IMR-90 (cell line): ENCODE measurements around the gene COL4A1. TPM values are rescaled to one million over a fixed set of nuclear protein-coding genes. Genes with fewer than 3 reads are reported as not detected.

Source experiments
- ATAC-seq: fragments of 200-7000 bp; cut with Tn5 transposase; 2 replicates; pipeline ENCODE4 v1.9.1; 2020; ENCODE audit warnings: low read depth, mild to moderate bottlenecking, moderate library complexity
- BruUV-seq: library from RNA; stranded (reverse); fragments of 400-500 nt; replicated peaks from 2 replicates; lab custom pipeline; 2021; lab: Mats Ljungman, UMichigan
- CTCF ChIA-PET: fragments of 300-600 bp; formaldehyde crosslinking; extraction: SDS; loops from one replicate; lab custom pipeline; 2021; ENCODE audit warnings: antibody characterized with exemption; lab: Yijun Ruan, JAX
- POLR2A ChIA-PET: fragments of 300-600 bp; sonication (Branson Sonifier 250); formaldehyde crosslinking; loops from one replicate; lab custom pipeline; 2022; ENCODE audit warnings: antibody characterized with exemption; ENCODE audit not compliant: unreplicated experiment; lab: Charles Lee
- DNase-seq: peaks from one replicate; pipeline ENCODE4 v3.0.0; 2013
- H2AFZ ChIP-seq: replicated peaks from 2 replicates; pipeline ENCODE3; 2013; ENCODE audit warnings: low read length, mild to moderate bottlenecking; ENCODE audit not compliant: poor library complexity
- H2AK5ac ChIP-seq: 2 replicates; pipeline ENCODE4 v1.6.1; 2013; ENCODE audit warnings: low read depth, low read length, inconsistent platforms
- H2AK9ac ChIP-seq: replicated peaks from 2 replicates; pipeline ENCODE3; 2013; ENCODE audit warnings: mild to moderate bottlenecking, low read depth, low read length, moderate library complexity; ENCODE audit not compliant: poor library complexity
- H2BK120ac ChIP-seq: 2 replicates; pipeline ENCODE4 v1.6.1; 2013; ENCODE audit warnings: low read depth, low read length, inconsistent platforms
- H2BK15ac ChIP-seq: 3 replicates; pipeline ENCODE4 v1.6.1; 2013; ENCODE audit warnings: low read depth, low read length, inconsistent platforms
- H2BK20ac ChIP-seq: 2 replicates; pipeline ENCODE4 v1.6.1; 2013; ENCODE audit warnings: low read depth, mild to moderate bottlenecking, inconsistent platforms, low read length, moderate library complexity
- H2BK5ac ChIP-seq: 2 replicates; pipeline ENCODE4 v1.6.1; 2013; ENCODE audit warnings: mild to moderate bottlenecking, low read depth, low read length, inconsistent platforms; ENCODE audit not compliant: poor library complexity, severe bottlenecking
- H3K14ac ChIP-seq: replicated peaks from 2 replicates; pipeline ENCODE4 v1.6.1; 2013; ENCODE audit warnings: low read depth, low read length, inconsistent platforms
- H3K18ac ChIP-seq: 2 replicates; pipeline ENCODE4 v1.6.1; 2013; ENCODE audit warnings: low read depth, low read length, control low read depth
- H3K23ac ChIP-seq: 2 replicates; pipeline ENCODE4 v1.6.1; 2013; ENCODE audit warnings: low read depth, low read length, inconsistent platforms
- H3K27ac ChIP-seq: 2 replicates; pipeline ENCODE4 v1.5.1; 2013; ENCODE audit warnings: mild to moderate bottlenecking, control low read depth, low read length; ENCODE audit not compliant: insufficient read depth
- H3K27me3 ChIP-seq: 2 replicates; pipeline ENCODE4 v1.6.1; 2013; ENCODE audit warnings: low read length; ENCODE audit not compliant: control insufficient read depth, insufficient read depth
- H3K36me3 ChIP-seq: 2 replicates; pipeline ENCODE4 v1.6.1; 2013; ENCODE audit warnings: low read length, mixed read lengths; ENCODE audit not compliant: control insufficient read depth, insufficient read depth
- H3K4ac ChIP-seq: 2 replicates; pipeline ENCODE4 v1.6.1; 2013; ENCODE audit warnings: low read depth, low read length, inconsistent platforms
- H3K4me1 ChIP-seq: 2 replicates; pipeline ENCODE4 v1.6.1; 2013; ENCODE audit warnings: low read length, mixed read lengths; ENCODE audit not compliant: control insufficient read depth, insufficient read depth
- H3K4me2 ChIP-seq: 2 replicates; pipeline ENCODE4 v1.6.1; 2013; ENCODE audit warnings: low read depth, mild to moderate bottlenecking, control low read depth, low read length, moderate library complexity
- H3K4me3 ChIP-seq: 2 replicates; pipeline ENCODE4 v1.5.1; 2013; ENCODE audit warnings: low read depth, mild to moderate bottlenecking, control low read depth, low read length, moderate library complexity; ENCODE audit not compliant: insufficient read depth
- H3K56ac ChIP-seq: 2 replicates; pipeline ENCODE4 v1.6.1; 2013; ENCODE audit warnings: low read length, inconsistent platforms; ENCODE audit not compliant: insufficient read depth; ENCODE audit errors: extremely low read depth
- H3K79me1 ChIP-seq, 2 experiments: 2 replicates each; pipeline ENCODE4 v1.6.1; 2013; ENCODE audit warnings: low read length in 2 of 2, inconsistent platforms in 1 of 2, low read depth in 1 of 2
- H3K9ac ChIP-seq: 2 replicates; pipeline ENCODE4 v1.6.1; 2013; ENCODE audit warnings: low read depth, low read length, control low read depth
- H3K9me1 ChIP-seq: 2 replicates; pipeline ENCODE4 v1.6.1; 2013; ENCODE audit warnings: low read length, inconsistent platforms; ENCODE audit not compliant: insufficient read depth
- H3K9me3 ChIP-seq: 2 replicates; pipeline ENCODE4 v1.6.1; 2013; ENCODE audit warnings: low read length; ENCODE audit not compliant: control insufficient read depth, insufficient read depth
- H4K20me1 ChIP-seq: 2 replicates; pipeline ENCODE4 v1.6.1; 2013; ENCODE audit warnings: low read length, inconsistent platforms; ENCODE audit not compliant: insufficient read depth
- H4K5ac ChIP-seq: 2 replicates; pipeline ENCODE4 v1.6.1; 2013; ENCODE audit warnings: mild to moderate bottlenecking, low read depth, low read length, control low read depth
- H4K8ac ChIP-seq, 2 experiments: 2 replicates each; pipeline ENCODE4 v1.6.1; 2013; ENCODE audit warnings: low read depth in 2 of 2, low read length in 2 of 2, control low read depth in 1 of 2, inconsistent platforms in 1 of 2
- H4K91ac ChIP-seq: 2 replicates; pipeline ENCODE4 v1.6.1; 2013; ENCODE audit warnings: low read depth, low read length, inconsistent platforms; ENCODE audit not compliant: insufficient read depth
- BHLHE40 ChIP-seq: fragments of 150-350 bp; IDR thresholded peaks from 2 replicates; pipeline ENCODE4 v1.6.1; 2016; ENCODE audit warnings: mild to moderate bottlenecking, low read depth, low read length
- CEBPB ChIP-seq: IDR thresholded peaks from 2 replicates; pipeline ENCODE4 v1.6.1; 2012; ENCODE audit warnings: low read depth, low read length, improper control_type of control experiment
- CHD1 ChIP-seq: IDR thresholded peaks from 2 replicates; pipeline ENCODE4 v1.6.1; 2012; ENCODE audit warnings: low read depth, low read length, improper control_type of control experiment
- FOS ChIP-seq: fragments of 150-350 bp; IDR thresholded peaks from 2 replicates; pipeline ENCODE4 v1.6.1; 2016; ENCODE audit warnings: low read depth, low read length
- MAZ ChIP-seq: IDR thresholded peaks from 2 replicates; pipeline ENCODE4 v1.6.1; 2012; ENCODE audit warnings: low read depth, mild to moderate bottlenecking, low read length, improper control_type of control experiment, moderate library complexity, borderline replicate concordance
- MXI1 ChIP-seq: IDR thresholded peaks from 2 replicates; pipeline ENCODE4 v1.6.1; 2012; ENCODE audit warnings: low read depth, mild to moderate bottlenecking, low read length, moderate library complexity, borderline replicate concordance
- NFE2L2 ChIP-seq: fragments of 150-350 bp; IDR thresholded peaks from 2 replicates; pipeline ENCODE4 v1.6.1; 2016; ENCODE audit warnings: low read depth, mild to moderate bottlenecking, low read length
- POLR2A ChIP-seq: IDR thresholded peaks from 2 replicates; pipeline ENCODE4 v1.6.1; 2012; ENCODE audit warnings: mild to moderate bottlenecking, low read depth, low read length
- RCOR1 ChIP-seq: IDR thresholded peaks from 2 replicates; pipeline ENCODE4 v1.6.1; 2012; ENCODE audit warnings: mild to moderate bottlenecking, low read length, improper control_type of control experiment; ENCODE audit not compliant: insufficient replicate concordance
- RFX5 ChIP-seq: IDR thresholded peaks from 2 replicates; pipeline ENCODE4 v1.8.0; 2012; ENCODE audit warnings: low read depth, mild to moderate bottlenecking, low read length, moderate library complexity
- SMC3 ChIP-seq: fragments of 150-350 bp; IDR thresholded peaks from 2 replicates; pipeline ENCODE4 v1.6.1; 2016; ENCODE audit warnings: low read depth, mild to moderate bottlenecking, antibody characterized with exemption, low read length, moderate library complexity
- WGBS, 2 experiments: methylation state at CpG; one replicate each; pipeline versions ENCODE4 v1.1.5 to v1.1.7; 2013; ENCODE audit warnings: missing lambda C conversion rate in 2 of 2; ENCODE audit not compliant: insufficient read length in 1 of 2; ENCODE audit errors: extremely low coverage in 2 of 2; 5-methylcytosine and 5-hydroxymethylcytosine counted together
- dilution Hi-C: fragments of 300-500 bp; cut with HindIII; formaldehyde crosslinking; loops from one replicate; pipeline ENCODE4 v1.14.3; 2018; ENCODE audit warnings: low sequenced_read_pairs; ENCODE audit not compliant: unreplicated experiment
- in situ Hi-C: fragments of 300-500 bp; cut with MboI; formaldehyde crosslinking; loops from 3 replicates; pipeline ENCODE4 v1.14.3; 2019; ENCODE audit warnings: low sequenced_read_pairs, inconsistent platforms, mixed read lengths
- intact Hi-C: fragments of 100-400 bp; cut with micrococcal nuclease; formaldehyde crosslinking; loops from 2 replicates; pipeline ENCODE4 v1.10.0; 2022
- polyA plus RNA-seq, 3 experiments: library from polyadenylated mRNA; depleted of rRNA; stranded (reverse); fragments of >200 nt; gene quantifications; 2 replicates each; pipeline ENCODE4 v1.2.3, GENCODE V29; 2012; ENCODE audit warnings: low replicate concordance in 1 of 3
- total RNA-seq: library from RNA; depleted of rRNA; stranded (reverse); fragments of >200 nt; gene quantifications from 2 replicates; pipeline ENCODE4 v1.2.3, GENCODE V29; 2012

COL4A1 gene
- total and polyA plus RNA-seq, 2 of the 4 experiments (the other 2 are of a cell fraction), result 230 to 337 TPM

GRCh38 chr13:110276553-110276950 is 30.4 kb downstream of the COL4A1 start:
- Histone ChIP-seq H3K18ac (no peak overlapping the region), H3K4me1 (peaks cover 9% of the 10 kb centered on the region), H4K91ac (no peak overlapping the region), H2BK15ac (no peak overlapping the region), H3K36me3 (peaks cover 24% of the 10 kb centered on the region), H3K4me2 (no peak overlapping the region), H2BK5ac (no peak overlapping the region), H2AK5ac (no peak overlapping the region), H3K4ac (no peak overlapping the region), H3K27me3 (no peaks in the 10 kb centered on the region), H3K56ac (no peak overlapping the region), H3K9ac (no peak overlapping the region), H3K23ac (no peak overlapping the region), H2BK20ac (no peak overlapping the region), H3K27ac (no peak overlapping the region), H3K9me3 (no peaks in the 10 kb centered on the region), H2AK9ac (no peak overlapping the region), H4K5ac (no peak overlapping the region), H2BK120ac (no peak overlapping the region), H3K14ac (no peak overlapping the region), H3K4me3 (no peak overlapping the region), H4K20me1 (peaks cover 92% of the 10 kb centered on the region), H4K8ac (no peak overlapping the region), H2AFZ (no peak overlapping the region), H3K79me1 (peaks cover 17 to 86% of the 10 kb centered on the region in 2 experiments), H3K9me1 (peaks cover 37% of the 10 kb centered on the region)
- intact Hi-C loops (no loop called here), in situ Hi-C loops (no loop called here), dilution Hi-C loops (no loop called here)
- no peak for TF ChIP-seq NFE2L2
- TF ChIP-seq RCOR1, result no peak
- no peak for TF ChIP-seq SMC3
- no peak for TF ChIP-seq BHLHE40
- TF ChIP-seq CEBPB, result no peak
- TF ChIP-seq MAZ, result no peak
- no peak for TF ChIP-seq FOS
- TF ChIP-seq MXI1, result no peak
- no peak for TF ChIP-seq CHD1
- TF ChIP-seq RFX5, result no peak
- TF ChIP-seq POLR2A, result no peak
- ChIA-PET CTCF (no interaction called here), POLR2A (no interaction called here)
- DNase-seq, result no peak
- no CpG with 5 or more reads among the region's 5 CpGs for WGBS, 2 experiments
- ATAC-seq, result no peak
- BruUV-seq, result no TSS peak
